ENCODE data around the gene C1orf210.

GRCh38 chr1:43315963-43316737 is 30.8 kb upstream of the C1orf210 start:
- TF ChIP-seq CTCF (optimal IDR thresholded peaks at IDR 0.05 in 1 of 3, IDR thresholded peaks at IDR 0.05 in 1 of 3, conservative IDR thresholded peaks at IDR 0.05 in 1 of 3; ENCODE audit: extremely low read depth in 1 of 3, insufficient read depth in 2 of 3, low read length in 3 of 3) (no peak), EZH2 (IDR thresholded peaks at IDR 0.05; ENCODE audit: low read length) (no peak)
